K562 (cell line): ENCODE measurements around the gene PPP1R9B. TPM values are rescaled to one million over a fixed set of nuclear protein-coding genes. Genes with fewer than 3 reads are reported as not detected.

Experiments
- ADNP ChIP-seq: fragments of 200-800 bp; sonication (Bioruptor generic); IDR thresholded peaks from 2 replicates; pipeline ENCODE4 v1.6.1; 2016; ENCODE audit warnings: missing genetic modification characterization, missing compliant biosample characterization
- DPF2 ChIP-seq: fragments of 450-650 bp; IDR thresholded peaks from 2 replicates; pipeline ENCODE4 v1.6.1; 2016
- E2F6 ChIP-seq, 2 experiments: IDR thresholded peaks; 2 replicates each; pipeline ENCODE4 v1.6.1; 2011; ENCODE audit warnings: borderline replicate concordance in 1 of 2, control low read depth in 1 of 2, low read depth in 1 of 2, low read length in 1 of 2, mild to moderate bottlenecking in 1 of 2, mixed read lengths in 1 of 2, moderate library complexity in 1 of 2; ENCODE audit not compliant: insufficient read depth in 1 of 2, insufficient read length in 1 of 2, poor library complexity in 1 of 2, severe bottlenecking in 1 of 2; ENCODE audit errors: extremely low read depth in 1 of 2
- FOSL1 ChIP-seq: fragments of 200-800 bp; sonication (Bioruptor generic); conservative IDR thresholded peaks from 2 replicates; pipeline ENCODE4 v1.6.1; 2016; ENCODE audit warnings: missing genetic modification characterization, missing compliant biosample characterization
- GATAD2A ChIP-seq: fragments of 450-650 bp; IDR thresholded peaks from 2 replicates; pipeline ENCODE4 v1.6.1; 2017
- HNRNPLL ChIP-seq: fragments of 200-400 bp; formaldehyde crosslinking; IDR thresholded peaks from 2 replicates; pipeline ENCODE4 v1.6.1; 2017; ENCODE audit warnings: low read length, low read depth, mild to moderate bottlenecking; ENCODE audit not compliant: poor library complexity, severe bottlenecking
- HNRNPUL1 ChIP-seq: fragments of 200-400 bp; formaldehyde crosslinking; IDR thresholded peaks from 2 replicates; pipeline ENCODE4 v1.6.1; 2017; ENCODE audit warnings: low read length
- KLF1 ChIP-seq: fragments of 450-650 bp; IDR thresholded peaks from 2 replicates; pipeline ENCODE4 v1.6.1; 2016; ENCODE audit warnings: missing genetic modification characterization, missing compliant biosample characterization
- MLX ChIP-seq, 2 experiments: fragments of 450-650 bp in 1 of 2; sonication (generic) in 1 of 2; formaldehyde crosslinking; conservative IDR thresholded peaks; 2 replicates each; pipeline versions ENCODE4 v1.4.0 to v1.8.1; 2020 to 2022; ENCODE audit warnings: mild to moderate bottlenecking in 1 of 2, missing genetic modification reagents in 1 of 2
- NBN ChIP-seq: fragments of 450-650 bp; IDR thresholded peaks from 2 replicates; pipeline ENCODE4 v1.6.1; 2016; ENCODE audit warnings: low read depth, mild to moderate bottlenecking
- NCOR1 ChIP-seq: fragments of 450-650 bp; IDR thresholded peaks from 2 replicates; pipeline ENCODE4 v1.6.1; 2016; ENCODE audit warnings: mild to moderate bottlenecking, moderate library complexity
- NR2C2 ChIP-seq, 2 experiments: fragments of 200-800 bp in 1 of 2; sonication (Bioruptor generic) in 1 of 2; sonication (generic) in 1 of 2; formaldehyde crosslinking in 1 of 2; IDR thresholded peaks; 2 replicates each; pipeline versions ENCODE4 v1.6.1 to v1.8.0; 2016 to 2022; ENCODE audit warnings: mild to moderate bottlenecking in 1 of 2, missing compliant biosample characterization in 1 of 2, missing genetic modification characterization in 1 of 2, missing genetic modification reagents in 1 of 2
- PHF20 ChIP-seq: fragments of 450-650 bp; IDR thresholded peaks from 2 replicates; pipeline ENCODE4 v1.6.1; 2018; ENCODE audit not compliant: partially characterized antibody
- PRDM10 ChIP-seq: fragments of 450-650 bp; IDR thresholded peaks from 2 replicates; pipeline ENCODE4 v1.6.1; 2018; ENCODE audit not compliant: partially characterized antibody
- RCOR1 ChIP-seq, 2 experiments: IDR thresholded peaks; 2 replicates each; pipeline ENCODE4 v1.6.1; 2012; ENCODE audit warnings: low read depth in 2 of 2, low read length in 2 of 2, borderline replicate concordance in 1 of 2, improper control_type of control experiment in 1 of 2
- SREBF2 ChIP-seq: sonication (generic); formaldehyde crosslinking; IDR thresholded peaks from 2 replicates; pipeline ENCODE4 v1.4.0; 2020; ENCODE audit warnings: mild to moderate bottlenecking, missing genetic modification reagents
- ZBTB17 ChIP-seq: fragments of 450-650 bp; formaldehyde crosslinking; IDR thresholded peaks from 2 replicates; pipeline ENCODE4 v1.4.0; 2020; ENCODE audit warnings: mild to moderate bottlenecking
- ZSCAN32 ChIP-seq: fragments of 450-650 bp; formaldehyde crosslinking; IDR thresholded peaks from 2 replicates; pipeline ENCODE4 v1.4.0; 2020; ENCODE audit warnings: mild to moderate bottlenecking, moderate library complexity
- polyA plus RNA-seq, 8 experiments: library from polyadenylated mRNA; depleted of rRNA in 4 of 8; stranded (reverse) in 5 of 8; unstranded in 3 of 8; fragments of >200 nt; fragmentation: Nextera tagmentation in 2 of 8; fragmentation: Illumina TruSeq in 1 of 8; extraction: Ambion mirVana in 2 of 8; extraction: Trizol in 1 of 8; gene quantifications; 2 replicates each; pipeline versions ENCODE4 v1.2.1 to v1.2.3, GENCODE V29; 2011 to 2014; ENCODE audit warnings: inconsistent platforms in 1 of 8, missing spikeins in 1 of 8
- total RNA-seq, 7 experiments: library from RNA; depleted of rRNA in 6 of 7; stranded (reverse); fragments of >200 nt in 6 of 7; fragmentation: Illumina TruSeq in 2 of 7; extraction: Trizol in 2 of 7; gene quantifications; 2 replicates each; pipeline versions ENCODE4 v1.2.1 to v1.2.3, GENCODE V29; 2011 to 2021; ENCODE audit warnings: low replicate concordance in 1 of 7
- TF ChIP-seq, protein P1 (sequence below): IDR thresholded peaks from 2 replicates; pipeline ENCODE4 v1.6.1; 2012; ENCODE audit warnings: low read depth, low read length, improper control_type of control experiment, borderline replicate concordance

PPP1R9B gene
- total and polyA plus RNA-seq, 9 of the 15 experiments (the other 6 are each of a cell fraction or from before 2014, with no cell fraction given) = 0.10 to 63.5 (median 24.7) TPM

GRCh38 chr17:50161023-50161910, 10.8 kb upstream of the PPP1R9B start (continued):
- no peak for TF ChIP-seq SREBF2
- TF ChIP-seq RCOR1 (IDR thresholded peaks at IDR 0.05; ENCODE audit: borderline replicate concordance in 1 of 2, low read depth in 2 of 2, low read length in 2 of 2) = peak in 1 of 2 experiments; percentile 87; a peak in 2 of 4 replicates
- no peak for TF ChIP-seq MLX (CRISPR knock-in tag; conservative IDR thresholded peaks at IDR 0.05)
- TF ChIP-seq HNRNPUL1 = no peak
- TF ChIP-seq NR2C2 (CRISPR knock-in tag; IDR thresholded peaks at IDR 0.05) = no peak
- TF ChIP-seq NR2C2 (tag; IDR thresholded peaks at IDR 0.05) = no peak
- peak; percentile 60; the same call in 1 of the 2 replicates for TF ChIP-seq GATAD2A
- no peak for TF ChIP-seq ZSCAN32
- TF ChIP-seq NBN = no peak; the same call in 1 of the 2 replicates
- peak; percentile 35; the same call in 1 of the 2 replicates for TF ChIP-seq DPF2
- no peak for TF ChIP-seq ADNP
- TF ChIP-seq ZBTB17 (CRISPR knock-in tag) = no peak
- no peak for TF ChIP-seq KLF1 (tag)
- TF ChIP-seq, protein P1, sequence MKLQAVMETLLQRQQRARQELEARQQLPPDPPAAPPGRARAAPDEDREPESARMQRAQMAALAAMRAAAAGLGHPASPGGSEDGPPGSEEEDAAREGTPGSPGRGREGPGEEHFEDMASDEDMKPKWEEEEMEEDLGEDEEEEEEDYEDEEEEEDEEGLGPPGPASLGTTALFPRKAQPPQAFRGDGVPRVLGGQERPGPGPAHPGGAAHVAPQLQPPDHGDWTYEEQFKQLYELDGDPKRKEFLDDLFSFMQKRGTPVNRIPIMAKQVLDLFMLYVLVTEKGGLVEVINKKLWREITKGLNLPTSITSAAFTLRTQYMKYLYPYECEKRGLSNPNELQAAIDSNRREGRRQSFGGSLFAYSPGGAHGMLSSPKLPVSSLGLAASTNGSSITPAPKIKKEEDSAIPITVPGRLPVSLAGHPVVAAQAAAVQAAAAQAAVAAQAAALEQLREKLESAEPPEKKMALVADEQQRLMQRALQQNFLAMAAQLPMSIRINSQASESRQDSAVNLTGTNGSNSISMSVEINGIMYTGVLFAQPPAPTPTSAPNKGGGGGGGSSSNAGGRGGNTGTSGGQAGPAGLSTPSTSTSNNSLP = no peak
- 0 out of 2 replicates have a peak, but pooled peaks have one; percentile 7 for TF ChIP-seq NCOR1
- TF ChIP-seq HNRNPLL = peak; percentile 39
- peak; percentile 68 to 81 for TF ChIP-seq E2F6 (IDR thresholded peaks at IDR 0.05; ENCODE audit: borderline replicate concordance in 1 of 2, extremely low read depth in 1 of 2, insufficient read depth in 1 of 2, insufficient read length in 1 of 2, low read depth in 1 of 2, low read length in 1 of 2, poor library complexity in 1 of 2, severe bottlenecking in 1 of 2)
- TF ChIP-seq PRDM10 = peak; percentile 71
- peak; percentile 20 for TF ChIP-seq PHF20
- TF ChIP-seq FOSL1 = 0 out of 2 replicates have a peak, but pooled peaks have one; percentile 13
